ENCODE results near the gene PGLYRP1.

- TF ChIP-seq CTCF (IDR thresholded peaks at IDR 0.05; ENCODE audit: low read depth, low read length) (no peak), MYC (IDR thresholded peaks at IDR 0.05; ENCODE audit: low read depth, low read length) (no peak)
These were observed 20.7 kb upstream of the PGLYRP1 start for GRCh38 chr19:46043519-46043918.
